CD4-positive, alpha-beta T cell treated with Interferon gamma for 1 hour (primary cell): Measurements from ENCODE around the gene PLPP3.

Experiments used
- DNase-seq: peaks from one replicate; pipeline ENCODE4 v3.0.0-alpha.2; 2020

Gene PLPP3

GRCh38 chr1:56456435-56457101 is 122.8 kb downstream of the PLPP3 start:
- no peak for DNase-seq

- no peak for DNase-seq
Measured at GRCh38 chr1:56453417-56454078, 125.8 kb downstream of the PLPP3 start.

GRCh38 chr1:56453016-56453415 is 126.3 kb downstream of the PLPP3 start:
- no peak for DNase-seq

GRCh38 chr1:56452027-56453011 is 127.0 kb downstream of the PLPP3 start:
- DNase-seq: no peak

- no peak for DNase-seq
Measured at GRCh38 chr1:56451491-56451890, 127.9 kb downstream of the PLPP3 start.

- no peak for DNase-seq
Measured at GRCh38 chr1:56450004-56450666, 129.2 kb downstream of the PLPP3 start.

- DNase-seq: no peak
Measured at GRCh38 chr1:56448529-56449300, 130.6 kb downstream of the PLPP3 start.

- DNase-seq: no peak
Measured at GRCh38 chr1:56447823-56448222, 131.5 kb downstream of the PLPP3 start.

- no peak for DNase-seq
Measured at GRCh38 chr1:56446531-56447098, 132.7 kb downstream of the PLPP3 start.

GRCh38 chr1:56444960-56445646 is 134.3 kb downstream of the PLPP3 start:
- DNase-seq: no peak
